GM12872 (cell line): ENCODE measurements around the gene ROBO1.

Source experiments
- TF ChIP-seq, protein P1 (sequence below): IDR thresholded peaks from 3 replicates; pipeline ENCODE4 v1.5.1; 2011; ENCODE audit warnings: low read depth, mild to moderate bottlenecking, low read length, moderate library complexity; ENCODE audit not compliant: insufficient read depth

ROBO1 gene

DNA sequence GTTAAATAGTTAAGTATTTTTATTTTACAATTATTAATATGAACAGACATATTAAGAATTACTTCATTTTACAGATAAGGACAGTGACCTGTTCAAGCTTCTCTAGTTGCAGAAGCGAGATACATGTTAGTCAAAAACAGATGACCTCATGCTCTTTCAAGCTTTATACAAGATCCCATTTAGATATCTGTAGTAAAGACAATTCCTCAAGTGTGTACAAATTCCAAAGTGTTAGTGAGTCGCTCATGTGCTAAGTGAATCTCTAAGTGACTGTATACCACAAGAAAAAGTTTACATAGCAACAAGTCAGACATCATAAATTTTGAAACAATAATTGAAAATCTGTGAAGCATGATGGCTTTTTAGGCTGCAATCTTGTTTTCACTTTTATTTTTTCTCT, 293.8 kb downstream of the ROBO1 start:
- TF ChIP-seq, protein P1, sequence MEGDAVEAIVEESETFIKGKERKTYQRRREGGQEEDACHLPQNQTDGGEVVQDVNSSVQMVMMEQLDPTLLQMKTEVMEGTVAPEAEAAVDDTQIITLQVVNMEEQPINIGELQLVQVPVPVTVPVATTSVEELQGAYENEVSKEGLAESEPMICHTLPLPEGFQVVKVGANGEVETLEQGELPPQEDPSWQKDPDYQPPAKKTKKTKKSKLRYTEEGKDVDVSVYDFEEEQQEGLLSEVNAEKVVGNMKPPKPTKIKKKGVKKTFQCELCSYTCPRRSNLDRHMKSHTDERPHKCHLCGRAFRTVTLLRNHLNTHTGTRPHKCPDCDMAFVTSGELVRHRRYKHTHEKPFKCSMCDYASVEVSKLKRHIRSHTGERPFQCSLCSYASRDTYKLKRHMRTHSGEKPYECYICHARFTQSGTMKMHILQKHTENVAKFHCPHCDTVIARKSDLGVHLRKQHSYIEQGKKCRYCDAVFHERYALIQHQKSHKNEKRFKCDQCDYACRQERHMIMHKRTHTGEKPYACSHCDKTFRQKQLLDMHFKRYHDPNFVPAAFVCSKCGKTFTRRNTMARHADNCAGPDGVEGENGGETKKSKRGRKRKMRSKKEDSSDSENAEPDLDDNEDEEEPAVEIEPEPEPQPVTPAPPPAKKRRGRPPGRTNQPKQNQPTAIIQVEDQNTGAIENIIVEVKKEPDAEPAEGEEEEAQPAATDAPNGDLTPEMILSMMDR, result no peak

DNA sequence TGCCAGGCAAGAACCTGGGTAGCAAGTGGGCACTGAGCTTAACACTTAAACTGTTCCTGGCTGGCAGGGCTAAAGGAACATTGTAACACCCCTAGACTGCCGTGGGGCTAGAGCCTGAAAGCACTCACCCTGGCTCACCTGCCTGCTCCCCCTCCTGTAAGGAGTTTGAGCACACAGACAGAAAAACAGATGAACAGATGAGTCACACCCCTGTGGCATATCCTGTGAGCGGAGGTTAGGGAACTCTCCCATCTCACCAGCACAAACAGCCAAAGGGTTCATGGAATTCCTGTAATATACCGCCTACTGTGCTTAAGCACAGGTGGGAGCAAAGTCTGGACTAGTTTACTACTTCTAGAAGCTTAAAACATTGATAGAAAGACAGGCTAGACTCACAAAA, 300.1 kb downstream of the ROBO1 start:
- TF ChIP-seq, protein P1, result no peak

DNA sequence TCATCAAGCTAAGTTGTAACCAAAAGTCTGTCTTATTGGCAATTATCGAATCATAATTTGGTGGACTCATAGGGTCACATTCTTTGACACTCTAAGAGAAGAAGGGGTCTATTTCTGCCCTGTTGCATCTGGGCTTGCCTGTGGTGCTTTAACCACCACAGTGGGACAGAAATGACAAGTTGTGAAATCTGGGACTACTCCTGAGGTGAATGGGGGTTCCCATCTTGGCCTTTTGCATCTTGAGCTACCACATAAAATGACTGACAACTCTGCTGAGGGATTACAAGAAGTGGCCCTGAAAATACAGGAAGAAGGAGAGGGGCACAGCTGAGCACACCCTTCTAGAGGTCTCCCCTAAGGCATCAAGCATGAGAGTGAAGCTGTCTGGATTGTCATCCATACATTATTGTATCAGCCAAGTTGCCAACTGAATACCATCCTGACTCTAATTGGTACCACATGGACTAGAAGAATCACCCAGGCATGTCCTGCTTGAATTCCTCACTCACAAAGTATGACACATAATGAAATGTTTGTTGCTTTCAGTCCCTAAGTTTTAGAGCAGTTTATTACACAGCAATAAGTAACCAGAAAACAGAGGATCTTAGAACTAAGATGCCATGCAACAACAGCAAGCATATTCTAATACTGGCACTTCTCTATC, 306.5 kb downstream of the ROBO1 start:
- TF ChIP-seq, protein P1, result no peak

DNA sequence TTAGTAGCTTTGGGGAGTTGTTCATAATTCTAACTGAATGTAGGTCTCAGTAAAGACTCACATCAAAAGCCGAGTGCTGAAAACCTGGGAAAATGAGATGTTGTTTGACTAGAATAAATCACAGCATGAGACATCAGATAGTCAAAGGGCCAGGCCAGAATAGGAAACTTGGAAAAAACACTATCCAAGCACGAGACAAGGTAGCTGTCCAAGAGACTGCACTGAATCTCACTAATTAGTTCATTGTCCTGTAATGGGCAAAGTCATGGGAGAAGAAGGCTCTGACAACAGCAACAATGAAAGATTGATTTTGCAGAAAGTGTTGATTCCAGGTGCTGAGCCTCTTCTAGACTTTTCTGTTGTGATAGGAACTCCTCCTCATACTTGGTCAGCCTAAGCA, 314.2 kb downstream of the ROBO1 start:
- TF ChIP-seq, protein P1, result no peak

DNA sequence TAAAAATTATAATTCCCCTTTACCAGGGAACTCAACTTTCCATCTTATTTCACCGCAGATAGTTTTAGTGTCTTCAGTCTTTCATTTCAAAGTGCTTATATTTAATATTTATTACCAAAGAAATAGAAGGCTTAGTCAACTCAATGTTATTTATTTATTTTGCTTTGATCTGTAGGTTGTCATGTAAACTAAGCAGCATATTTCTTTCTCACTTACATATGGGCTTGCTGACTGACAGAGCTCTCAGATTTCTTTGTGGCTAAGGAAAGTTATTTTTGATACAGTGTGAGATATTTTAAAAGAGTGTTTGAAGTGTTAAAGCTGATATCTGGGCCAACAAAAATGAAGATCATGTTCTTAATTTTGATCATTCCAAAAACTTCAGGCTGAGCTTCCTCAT, 331.4 kb downstream of the ROBO1 start:
- TF ChIP-seq, protein P1, result no peak

DNA sequence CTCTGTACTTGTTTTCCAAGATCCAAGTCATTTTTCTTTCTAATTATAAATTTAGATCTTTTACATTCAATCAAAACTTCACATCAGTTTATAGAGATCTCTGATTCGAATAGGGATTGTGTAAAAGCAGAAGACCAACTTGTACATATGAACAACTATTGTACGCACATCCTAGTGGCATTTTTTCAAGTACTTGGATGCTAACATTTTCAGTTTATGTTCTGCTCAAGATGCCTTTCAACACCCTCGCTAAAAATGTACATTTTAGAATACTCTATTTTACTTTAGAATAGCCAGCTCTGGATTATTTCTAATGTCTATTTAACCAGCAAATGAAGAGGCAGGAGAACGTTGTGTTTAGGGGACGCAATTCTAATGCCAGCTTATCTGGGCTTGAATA, 340.7 kb downstream of the ROBO1 start:
- TF ChIP-seq, protein P1, result no peak

DNA sequence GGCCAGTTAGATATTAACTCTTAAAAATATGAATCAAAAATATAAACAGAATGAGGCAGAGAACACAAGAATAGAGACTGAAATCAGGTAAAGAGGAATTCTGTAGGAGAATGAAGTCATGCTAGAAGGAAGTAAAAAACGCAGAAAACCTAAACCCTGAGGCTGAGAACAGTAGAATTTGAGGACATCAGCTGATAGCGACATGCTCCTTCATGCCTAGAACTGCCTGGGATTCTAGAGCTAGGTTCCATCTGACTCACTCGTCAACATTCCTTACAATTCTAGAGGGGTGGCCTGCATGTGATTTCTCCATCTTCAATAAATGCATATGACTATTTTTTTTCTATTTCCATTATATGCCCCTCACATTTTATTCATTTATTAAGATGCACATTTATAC, 343.0 kb downstream of the ROBO1 start:
- TF ChIP-seq, protein P1, result no peak

DNA sequence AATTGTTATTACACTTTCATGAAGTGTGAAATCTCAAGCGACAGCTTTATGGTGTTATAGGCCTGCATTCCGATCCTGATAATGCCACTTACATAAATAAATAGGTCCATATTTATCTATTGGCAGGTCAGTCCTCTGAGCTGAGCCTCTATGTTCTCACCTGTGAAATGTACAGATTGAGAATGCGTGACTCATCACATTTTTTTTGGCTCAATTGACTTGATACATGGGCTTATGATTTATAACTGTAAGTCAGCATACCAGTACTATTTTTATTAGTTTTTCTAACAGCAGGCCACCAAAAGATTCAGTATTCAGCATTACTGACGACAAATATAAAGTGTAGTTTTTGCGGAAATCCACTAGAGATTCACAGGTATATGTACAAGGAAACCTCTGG, 344.4 kb downstream of the ROBO1 start:
- TF ChIP-seq, protein P1, result no peak
